Right atrium auricular region (tissue), 2 donors: ENCODE results near the gene OR10P1. TPM values are rescaled to one million over a fixed set of nuclear protein-coding genes. Genes with fewer than 3 reads are reported as not detected.

ENCODE experiments used
- DNase-seq: peaks from one replicate; pipeline ENCODE4 v3.0.0-alpha.2; 2019; ENCODE audit warnings: low spot score
- H3K27ac ChIP-seq, 2 donors: fragments of 200-600 bp; sonication (generic); 1 replicate in 1 of 2; 2 replicates in 1 of 2; pipeline ENCODE4 v1.5.1; 2016 to 2019
- H3K27me3 ChIP-seq, 2 donors: fragments of 200-600 bp; sonication (generic); one replicate each; pipeline versions ENCODE4 v1.5.1 to v1.6.0; 2017 to 2019
- H3K36me3 ChIP-seq: fragments of 200-600 bp; sonication (generic); one replicate; pipeline ENCODE4 v1.5.1; 2016
- H3K4me1 ChIP-seq, 2 donors: fragments of 200-600 bp; sonication (generic); one replicate each; pipeline versions ENCODE4 v1.5.1 to v1.6.0; 2017 to 2019
- H3K4me3 ChIP-seq, 2 donors: fragments of 200-600 bp; sonication (generic); 1 replicate in 1 of 2; 2 replicates in 1 of 2; pipeline ENCODE4 v1.5.1; 2017 to 2019; ENCODE audit warnings: mild to moderate bottlenecking in 1 of 2, moderate library complexity in 1 of 2
- H3K9me3 ChIP-seq, 2 donors: fragments of 200-600 bp; sonication (generic); one replicate each; pipeline ENCODE4 v1.5.1; 2019
- CTCF ChIP-seq, 2 donors: fragments of 200-600 bp; sonication (generic); IDR thresholded peaks; one replicate each; pipeline ENCODE4 v1.5.1; 2019; ENCODE audit warnings: antibody characterized with exemption in 2 of 2
- total RNA-seq, 2 donors: library from RNA; depleted of rRNA; stranded (reverse); fragments of >200 nt; gene quantifications; one replicate each; pipeline ENCODE4 v1.1.0, GENCODE V29; 2016

The OR10P1 gene
- total RNA-seq, 2 donors from 2014 or later = not detected

- peak; percentile 70 for DNase-seq
- Histone ChIP-seq H3K4me1 (peaks cover 0 to 22% of the 10 kb centered on the region in 2 donors), H3K27me3 (no peaks in the 10 kb centered on the region), H3K27ac (peak overlapping the region; percentile 81 to 97), H3K4me3 (peak overlapping the region in 1 of 2 donors; percentile 5), H3K36me3 (no peaks in the 10 kb centered on the region), H3K9me3 (no peaks in the 10 kb centered on the region)
- peak in 1 of 2 donors; percentile 64 for TF ChIP-seq CTCF (IDR thresholded peaks at IDR 0.05)
Measured at GRCh38 chr12:55659486-55660385, 23.0 kb downstream of the OR10P1 start.

GRCh38 chr12:55663391-55663790 is 26.7 kb downstream of the OR10P1 start:
- Histone ChIP-seq H3K4me1 (peaks cover 0 to 18% of the 10 kb centered on the region in 2 donors), H3K27me3 (no peaks in the 10 kb centered on the region), H3K27ac (no peak overlapping the region), H3K4me3 (no peak overlapping the region), H3K36me3 (no peaks in the 10 kb centered on the region), H3K9me3 (no peaks in the 10 kb centered on the region)
- no peak for DNase-seq
- no peak for TF ChIP-seq CTCF (IDR thresholded peaks at IDR 0.05)

GRCh38 chr12:55664826-55665225 is 28.1 kb downstream of the OR10P1 start:
- no peak for TF ChIP-seq CTCF (IDR thresholded peaks at IDR 0.05)

GRCh38 chr12:55666508-55666907 is 29.8 kb downstream of the OR10P1 start:
- no peak for DNase-seq
- Histone ChIP-seq H3K4me1 (no peaks in the 10 kb centered on the region), H3K27me3 (no peaks in the 10 kb centered on the region), H3K27ac (no peak overlapping the region), H3K4me3 (no peak overlapping the region), H3K36me3 (no peaks in the 10 kb centered on the region), H3K9me3 (no peaks in the 10 kb centered on the region)
- TF ChIP-seq CTCF (IDR thresholded peaks at IDR 0.05) = no peak

More at GRCh38 chr12:55664826-55665225, 28.1 kb downstream of the OR10P1 start:
- Histone ChIP-seq H3K4me1 (peaks cover 0 to 9% of the 10 kb centered on the region in 2 donors), H3K36me3 (no peaks in the 10 kb centered on the region), H3K27ac (no peak overlapping the region), H3K4me3 (no peak overlapping the region), H3K9me3 (no peaks in the 10 kb centered on the region), H3K27me3 (no peaks in the 10 kb centered on the region)
- no peak for DNase-seq

GRCh38 chr12:55670276-55670675 is 33.6 kb downstream of the OR10P1 start:
- Histone ChIP-seq H3K4me1 (no peaks in the 10 kb centered on the region), H3K27me3 (no peaks in the 10 kb centered on the region), H3K9me3 (no peaks in the 10 kb centered on the region), H3K27ac (no peak overlapping the region), H3K4me3 (no peak overlapping the region), H3K36me3 (no peaks in the 10 kb centered on the region)
- DNase-seq = no peak
- no peak for TF ChIP-seq CTCF (IDR thresholded peaks at IDR 0.05)
